COLO668 (cell line): Measurements from ENCODE around the gene MKRN1.
"Not testable (repeated sequence)": the region's sequence is repeated elsewhere in the genome, so short reads cannot be mapped to it uniquely, and the experiment has no call there.

Experiments used
- DNase-seq: peaks from one replicate; lab custom pipeline; 2025; ENCODE audit not compliant: unreplicated experiment; lab: John Stamatoyannopoulos, UW

MKRN1 gene, protein sequence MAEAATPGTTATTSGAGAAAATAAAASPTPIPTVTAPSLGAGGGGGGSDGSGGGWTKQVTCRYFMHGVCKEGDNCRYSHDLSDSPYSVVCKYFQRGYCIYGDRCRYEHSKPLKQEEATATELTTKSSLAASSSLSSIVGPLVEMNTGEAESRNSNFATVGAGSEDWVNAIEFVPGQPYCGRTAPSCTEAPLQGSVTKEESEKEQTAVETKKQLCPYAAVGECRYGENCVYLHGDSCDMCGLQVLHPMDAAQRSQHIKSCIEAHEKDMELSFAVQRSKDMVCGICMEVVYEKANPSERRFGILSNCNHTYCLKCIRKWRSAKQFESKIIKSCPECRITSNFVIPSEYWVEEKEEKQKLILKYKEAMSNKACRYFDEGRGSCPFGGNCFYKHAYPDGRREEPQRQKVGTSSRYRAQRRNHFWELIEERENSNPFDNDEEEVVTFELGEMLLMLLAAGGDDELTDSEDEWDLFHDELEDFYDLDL

DNA sequence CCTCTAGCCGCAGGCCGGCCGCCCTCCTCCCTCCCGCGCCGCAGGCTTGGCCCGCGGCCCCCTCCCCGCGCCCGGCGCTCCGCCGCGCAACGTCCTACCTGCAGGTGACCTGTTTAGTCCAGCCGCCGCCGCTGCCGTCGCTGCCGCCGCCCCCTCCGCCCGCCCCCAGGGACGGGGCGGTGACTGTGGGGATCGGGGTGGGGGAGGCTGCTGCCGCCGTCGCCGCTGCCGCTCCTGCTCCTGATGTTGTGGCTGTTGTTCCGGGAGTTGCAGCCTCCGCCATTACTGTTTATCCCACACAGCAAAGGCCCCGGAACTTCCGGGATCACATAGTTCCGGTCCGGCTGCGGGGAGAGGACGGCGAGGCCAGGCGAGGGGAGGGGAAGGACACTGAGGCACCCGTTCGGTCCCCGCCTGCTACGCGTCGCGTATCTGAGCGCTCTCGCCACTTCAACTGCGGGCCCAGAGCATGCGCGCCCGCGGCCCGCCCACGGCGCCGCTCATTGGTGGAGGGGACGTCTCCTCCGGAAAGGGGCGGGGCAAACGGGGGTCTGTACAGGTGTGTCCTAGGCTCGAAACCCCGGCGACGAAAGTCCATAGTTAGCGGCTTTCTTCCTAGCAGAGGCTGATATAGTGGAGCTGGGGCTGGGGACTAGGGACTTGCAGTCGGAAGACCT, at the start of gene MKRN1:
MKRN1 (minus strand) TSS at position 444 of the 677 bp plus-strand sequence; CDS start at position 283, 161 bp downstream.
- DNase-seq = peak; percentile 98

DNA sequence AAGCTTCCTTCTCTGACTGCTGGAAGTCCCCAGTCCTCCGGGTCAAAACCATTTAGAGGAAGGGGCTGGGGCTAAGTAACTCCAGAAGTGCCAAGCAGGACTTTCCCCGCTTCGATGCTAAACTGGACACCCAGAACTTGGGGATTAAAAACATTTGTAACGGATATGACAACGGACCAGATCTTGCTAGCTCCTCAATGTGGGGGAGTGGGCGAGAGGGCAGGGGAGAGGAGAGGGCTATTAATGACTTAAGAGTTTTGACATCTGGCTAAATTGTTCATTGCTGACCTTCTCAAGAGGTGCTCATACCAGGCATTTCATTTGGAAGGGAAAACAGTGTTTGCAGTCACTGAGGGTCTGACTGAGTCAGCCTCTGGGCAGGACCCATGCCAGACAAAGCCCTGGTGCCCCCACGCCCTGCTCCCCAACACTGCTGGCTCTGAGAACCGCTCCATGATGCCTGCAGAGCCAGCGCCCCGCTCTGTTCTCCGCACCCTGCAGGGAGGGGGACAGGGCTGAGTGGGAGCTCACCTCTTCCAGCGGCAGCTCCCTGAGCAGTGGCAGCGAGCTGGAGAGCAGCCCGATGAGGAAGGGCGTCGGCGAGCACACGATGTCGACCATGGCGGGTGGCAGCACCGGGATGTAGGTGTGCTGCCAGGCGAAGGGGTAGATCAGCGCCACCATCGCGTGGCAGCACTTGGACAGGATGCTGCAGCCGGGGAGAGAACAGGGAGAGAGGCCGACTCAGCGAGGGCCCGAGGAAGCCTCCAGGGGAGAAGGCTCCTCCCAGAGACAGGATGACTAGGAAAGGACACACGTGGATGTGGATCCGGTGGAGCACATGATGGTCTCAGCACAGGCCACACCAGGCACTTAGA, 47.7 kb upstream of the MKRN1 start:
- DNase-seq = no peak

- no peak for DNase-seq
Measured at GRCh38 chr7:140526214-140526613, 46.9 kb upstream of the MKRN1 start.

GRCh38 chr7:140525743-140526142, 46.4 kb upstream of the MKRN1 start:
- no peak for DNase-seq

DNA sequence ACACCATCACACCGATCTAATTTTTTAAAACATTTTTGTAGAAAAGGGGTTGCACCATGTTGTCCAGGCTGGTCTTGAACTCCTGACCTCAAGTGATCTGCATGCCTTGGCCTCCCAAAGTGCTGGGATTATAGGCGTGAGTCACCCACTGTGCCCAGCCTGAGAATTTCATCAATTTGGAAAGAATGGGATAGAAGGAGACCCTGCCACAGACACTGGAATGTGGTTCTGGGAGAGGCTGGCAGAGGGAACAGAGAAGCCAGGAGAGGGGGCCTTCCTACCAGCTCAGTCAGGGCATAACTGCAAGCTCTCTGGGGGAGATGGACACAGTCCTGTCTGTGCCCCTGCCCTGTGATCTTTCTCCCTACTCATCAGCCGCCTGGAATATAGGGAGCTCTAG, 42.1 kb upstream of the MKRN1 start:
- no peak for DNase-seq

GRCh38 chr7:140519007-140519399, 39.7 kb upstream of the MKRN1 start:
- no peak for DNase-seq

DNA sequence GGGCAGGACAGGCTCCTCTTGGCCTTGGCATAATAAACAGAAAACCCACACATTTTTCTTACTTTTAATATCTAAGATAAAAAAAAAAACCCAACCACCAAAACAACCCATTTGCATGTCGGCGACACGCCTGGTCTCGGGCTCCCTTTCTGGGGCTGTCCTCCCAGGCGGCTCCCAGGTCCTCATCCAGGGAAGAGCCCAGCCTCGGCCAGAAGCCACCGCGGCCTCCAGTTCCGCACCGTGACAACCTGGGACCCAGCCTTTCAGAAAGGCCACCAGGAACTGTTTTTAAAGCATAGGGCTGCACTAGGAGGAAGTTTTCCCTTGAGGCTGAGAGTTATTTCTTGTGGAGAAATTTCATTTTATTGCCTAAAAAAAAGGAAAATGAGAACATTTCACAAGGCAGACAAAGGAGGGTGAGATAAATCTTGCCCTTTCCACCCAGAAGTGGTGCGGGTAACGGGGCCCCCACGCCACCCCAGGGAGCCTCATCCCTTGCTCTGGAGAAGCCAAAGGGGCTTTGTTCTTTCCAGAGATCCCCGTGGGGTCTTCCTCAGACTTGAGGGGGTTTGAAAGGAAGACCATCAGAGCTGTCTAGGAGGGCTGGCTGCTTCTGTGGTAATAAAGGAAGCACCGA, 39.2 kb upstream of the MKRN1 start:
- no peak for DNase-seq

- peak; percentile 90 for DNase-seq
Measured at GRCh38 chr7:140517546-140518369, 38.5 kb upstream of the MKRN1 start.

DNA sequence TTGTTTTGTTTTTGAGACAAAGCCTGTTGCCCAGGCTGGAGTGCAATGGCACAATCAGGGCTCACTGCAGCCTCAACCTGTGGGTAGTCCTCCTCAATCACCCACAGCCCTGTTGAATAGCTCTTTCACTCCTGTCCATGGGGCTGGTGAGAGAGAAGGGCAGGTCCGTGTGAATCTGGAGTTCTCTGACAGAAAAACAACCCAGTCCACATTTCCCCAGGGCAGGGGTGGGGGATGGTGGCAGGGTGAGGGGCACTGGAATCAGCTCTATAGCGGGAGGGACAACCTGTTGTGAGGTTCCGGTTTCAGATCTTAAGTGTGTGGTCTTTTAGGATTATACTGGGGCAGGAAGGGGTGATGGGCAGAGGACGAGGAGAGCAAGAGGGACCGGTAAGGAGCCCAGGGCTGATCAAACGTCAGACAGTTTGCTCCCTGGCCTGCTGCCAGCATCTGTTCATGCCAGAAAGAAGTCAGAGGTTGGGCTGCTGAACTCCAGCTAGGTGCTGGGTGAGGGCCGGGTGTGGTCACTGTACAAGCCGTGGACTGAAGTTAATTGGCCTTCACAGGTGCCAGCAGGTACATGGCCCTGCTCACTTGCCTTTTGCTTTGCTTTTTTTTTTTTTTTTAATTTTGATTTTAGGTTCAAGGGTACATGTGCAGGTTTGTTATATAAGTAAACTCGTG, 33.2 kb upstream of the MKRN1 start:
- DNase-seq = peak; percentile 91

DNA sequence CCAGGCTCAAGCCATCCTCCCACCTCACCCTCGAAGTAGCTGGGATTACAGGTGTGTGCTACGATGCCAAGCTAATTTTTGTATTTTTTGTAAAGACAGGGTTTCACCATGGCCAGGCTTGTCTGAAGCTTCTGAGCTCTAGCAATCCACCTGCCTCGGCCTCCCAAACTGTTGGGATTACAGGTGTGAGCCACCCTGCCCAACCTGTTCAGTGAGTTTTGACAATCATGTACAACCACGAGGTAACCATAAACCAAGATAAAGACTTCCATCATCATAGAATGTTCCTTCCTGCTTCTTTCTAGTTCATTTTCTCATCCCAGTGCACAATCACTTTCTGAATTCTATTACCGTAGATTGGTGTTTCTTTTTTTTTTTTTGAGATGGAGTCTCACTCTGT, 30.5 kb upstream of the MKRN1 start:
- peak; percentile 25 for DNase-seq

DNA sequence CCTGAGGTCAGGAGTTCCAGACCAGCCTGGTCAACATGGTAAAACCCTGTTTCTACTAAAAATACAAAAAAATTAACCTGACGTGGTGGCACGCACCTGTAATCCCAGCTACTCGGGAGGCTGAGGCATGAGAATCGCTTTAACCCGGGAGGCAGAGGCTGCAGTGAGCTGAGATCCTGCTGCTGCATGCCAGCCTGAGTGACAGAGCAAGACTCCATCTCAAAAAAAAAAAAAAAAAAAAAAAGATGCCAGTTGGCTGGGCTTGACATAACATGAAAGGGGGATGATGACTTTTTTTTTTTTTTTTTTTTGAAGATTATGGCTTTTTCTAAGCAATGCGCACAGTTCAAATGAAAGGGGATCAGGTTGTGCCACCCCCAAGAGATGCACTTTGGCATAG, 28.3 kb upstream of the MKRN1 start:
- DNase-seq = not testable (repeated sequence)

DNA sequence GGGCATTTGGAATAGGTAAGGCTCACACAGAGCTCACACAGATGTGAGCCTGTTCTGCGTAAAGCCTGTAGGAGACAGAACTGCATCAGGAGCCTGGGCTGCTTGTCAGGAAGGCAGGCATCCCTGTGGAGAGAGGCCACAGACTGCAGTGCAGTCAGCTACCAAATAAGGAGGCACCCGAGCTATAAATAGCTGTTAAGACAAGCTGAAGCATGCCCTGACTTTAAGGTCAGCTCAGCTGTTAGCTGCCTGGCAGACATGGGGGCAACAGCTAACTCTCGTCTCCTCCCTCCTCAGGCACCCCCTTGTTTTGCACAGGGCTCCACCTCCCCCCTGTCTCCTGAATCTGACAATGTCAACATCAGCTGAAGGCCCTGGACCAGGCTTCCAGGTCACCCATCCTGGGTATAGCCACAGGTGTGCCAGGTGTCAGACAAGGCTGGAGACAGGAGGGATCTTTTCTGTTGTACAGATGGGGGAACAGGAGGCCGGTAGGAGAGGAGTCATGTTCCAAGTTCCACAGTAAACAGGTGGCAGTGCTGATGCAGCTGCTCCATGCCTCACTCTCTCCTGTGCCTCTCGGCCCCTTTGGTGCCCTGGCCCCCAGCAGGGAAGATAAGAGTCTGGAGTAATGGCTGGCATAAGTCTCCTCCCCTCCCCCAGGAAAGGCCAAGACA, 27.6 kb upstream of the MKRN1 start:
- DNase-seq = peak; percentile 91

- DNase-seq = peak; percentile 61
Measured at GRCh38 chr7:140501966-140502365, 22.7 kb upstream of the MKRN1 start.

- not testable (repeated sequence) for DNase-seq
Measured at GRCh38 chr7:140497807-140498206, 18.5 kb upstream of the MKRN1 start.

DNA sequence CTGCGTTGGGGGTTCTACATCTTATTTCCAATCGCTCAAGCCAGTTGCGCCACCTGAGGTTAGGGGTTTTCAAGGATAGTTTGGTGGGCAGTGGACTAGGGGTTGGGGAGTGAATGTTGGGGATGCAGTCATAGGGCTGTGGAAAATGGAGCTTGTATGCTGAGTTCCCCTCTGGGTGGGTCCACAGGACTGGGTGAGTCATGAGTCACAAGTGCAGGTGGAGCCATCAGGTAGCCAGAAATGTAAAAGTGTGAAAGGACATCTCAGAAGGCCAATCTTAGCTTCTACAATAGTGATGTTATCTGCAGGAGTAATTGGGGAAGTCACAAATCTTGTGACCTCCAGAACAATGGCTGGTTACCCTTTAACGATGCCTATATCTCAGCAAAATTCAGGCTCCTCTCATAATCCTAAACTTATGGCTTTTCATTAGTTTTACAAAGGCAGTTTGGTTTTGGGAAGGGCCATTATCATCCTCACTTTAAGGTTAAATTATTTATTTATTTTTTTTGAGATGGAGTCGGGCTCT, 18.0 kb upstream of the MKRN1 start:
- no peak for DNase-seq

GRCh38 chr7:140495514-140496097, 16.3 kb upstream of the MKRN1 start:
- DNase-seq = no peak

DNA sequence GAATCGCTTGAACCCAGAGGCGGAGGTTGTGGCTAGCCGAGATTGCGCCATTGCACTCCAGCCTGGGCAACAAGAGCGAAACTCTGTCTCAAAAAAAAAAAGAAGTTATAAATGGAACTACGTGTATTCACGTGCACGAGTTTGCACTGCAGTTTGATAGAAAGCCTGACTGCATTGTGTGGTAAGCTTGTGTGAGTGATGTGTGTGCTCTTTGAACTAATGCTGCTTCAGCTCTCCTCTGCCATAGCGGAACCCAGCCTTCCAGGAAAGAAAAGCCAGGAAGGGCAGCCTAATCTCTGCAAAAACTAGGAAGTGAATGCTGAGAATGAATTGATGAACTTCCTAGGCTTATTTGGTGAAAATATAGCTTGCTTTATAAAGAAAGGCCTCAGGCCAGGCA, 15.6 kb upstream of the MKRN1 start:
- DNase-seq = no peak

GRCh38 chr7:140489026-140489359, 9.7 kb upstream of the MKRN1 start:
- DNase-seq = no peak
